HG02870 (cell line): Measurements from ENCODE around the gene ZNF443.
"Not testable (repeated sequence)": the region's sequence is repeated elsewhere in the genome, so short reads cannot be mapped to it uniquely, and the experiment has no call there.

Experiments
- ATAC-seq: cut with Tn5 transposase; IDR thresholded peaks from one replicate; pipeline ENCODE4 v1.9.1; 2021; ENCODE audit warnings: mild to moderate bottlenecking, moderate library complexity; ENCODE audit not compliant: unreplicated experiment

ZNF443 gene

DNA sequence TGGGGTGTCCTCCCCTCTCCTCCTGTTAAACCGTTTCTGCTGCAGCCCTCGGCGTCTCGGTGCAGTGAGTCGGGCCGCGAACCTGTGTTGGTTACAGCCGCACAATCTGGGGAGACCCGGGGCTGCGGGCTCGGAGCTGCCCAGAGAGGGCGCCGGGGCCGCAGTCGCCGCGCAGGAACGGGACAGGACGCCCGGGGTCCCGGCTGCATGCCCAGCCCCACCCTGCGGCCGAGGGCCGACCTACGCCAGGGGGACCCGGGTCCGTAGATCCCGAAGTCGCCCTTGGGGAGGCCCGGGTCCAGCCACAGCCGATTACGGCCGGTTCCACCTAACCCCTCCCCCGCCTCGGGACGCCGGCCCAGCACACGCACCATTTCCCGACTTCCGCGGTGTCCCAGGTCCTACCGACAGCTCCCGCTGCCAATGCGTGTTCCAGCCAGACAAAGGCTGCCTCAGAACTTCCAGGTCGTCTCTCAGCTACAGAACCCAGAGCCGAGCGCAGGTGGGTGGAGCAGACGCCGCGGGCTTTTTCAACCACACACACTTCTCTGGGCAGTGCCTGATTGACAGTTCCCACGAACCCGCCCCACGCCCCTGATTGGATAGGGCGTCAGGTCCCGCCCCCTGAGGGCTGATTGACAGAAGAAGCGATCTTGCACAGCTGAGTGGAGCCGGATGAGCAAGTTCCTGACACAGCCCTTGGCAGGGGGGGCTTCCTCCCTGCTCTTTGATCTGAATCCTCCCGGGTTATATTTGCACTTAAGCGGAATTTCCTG lies at the start of gene ZNF443:
Gene ZNF443, minus strand, starts transcription at position 481 of the 776 bp plus-strand sequence. Its CDS starts 107 bp downstream, at position 374.
- ATAC-seq, result peak; percentile 96

DNA sequence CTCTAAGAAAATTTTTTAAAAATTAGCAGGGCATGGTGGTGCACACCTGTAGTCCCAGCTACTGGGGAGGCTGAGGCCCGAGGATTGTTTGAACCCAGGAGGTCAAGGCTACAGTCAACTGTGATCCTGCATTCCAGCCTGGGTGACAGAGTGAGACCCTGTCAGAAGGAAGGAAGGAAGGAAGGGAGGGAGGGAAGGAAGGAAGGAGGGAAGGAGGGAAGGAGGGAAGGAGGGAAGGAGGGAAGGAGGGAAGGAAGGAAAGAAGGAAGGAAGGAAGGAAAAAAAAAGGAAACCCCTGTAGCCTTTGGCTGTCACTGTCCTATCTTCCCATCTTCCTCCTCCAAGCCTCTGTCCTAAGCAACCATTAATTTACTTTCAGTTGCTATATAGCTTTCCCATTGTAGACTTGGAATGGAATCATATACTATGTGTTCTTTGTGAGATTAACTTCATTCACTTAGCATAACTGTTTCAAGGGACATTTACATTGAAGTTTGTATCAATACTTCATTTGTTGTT lies 45.5 kb upstream of the ZNF443 start:
- not testable (repeated sequence) for ATAC-seq

DNA sequence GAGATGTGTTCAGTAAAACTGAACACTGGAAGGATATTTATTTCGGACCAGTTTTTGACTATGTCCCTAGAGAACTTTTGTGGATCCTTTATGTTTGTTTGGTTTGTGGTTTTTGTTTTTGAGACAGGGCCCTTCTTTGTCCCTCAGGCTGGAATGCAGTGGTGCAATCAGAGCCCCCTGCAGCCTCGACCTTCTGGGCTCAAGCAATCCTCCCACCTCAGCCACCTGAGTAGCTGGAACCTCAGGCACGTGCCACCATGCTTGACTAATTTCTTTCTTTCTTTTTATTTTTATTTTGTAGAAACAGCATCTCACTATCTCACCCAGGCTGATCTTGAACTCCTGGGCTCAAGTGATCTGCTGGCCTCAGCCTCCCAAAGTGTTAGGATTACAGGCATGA lies 44.8 kb upstream of the ZNF443 start:
- no peak for ATAC-seq

DNA sequence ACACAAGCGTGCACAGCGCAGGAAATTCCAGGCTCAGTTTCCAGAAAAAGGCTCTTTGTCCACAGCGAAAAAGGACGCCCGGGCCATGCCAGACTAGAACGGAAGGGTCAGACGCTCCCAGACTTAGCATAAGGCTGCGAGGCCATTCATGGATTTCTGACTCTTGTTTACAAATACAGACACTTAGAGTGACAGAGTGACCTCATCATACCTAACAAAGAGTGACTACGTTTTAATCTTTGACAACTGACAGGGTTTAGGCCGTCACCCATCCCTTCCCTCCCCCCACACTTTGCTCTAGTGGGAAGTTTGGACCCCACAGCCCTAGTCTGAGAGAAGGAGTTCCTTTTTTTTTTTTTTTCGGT lies 44.2 kb upstream of the ZNF443 start:
- peak; percentile 9 for ATAC-seq

DNA sequence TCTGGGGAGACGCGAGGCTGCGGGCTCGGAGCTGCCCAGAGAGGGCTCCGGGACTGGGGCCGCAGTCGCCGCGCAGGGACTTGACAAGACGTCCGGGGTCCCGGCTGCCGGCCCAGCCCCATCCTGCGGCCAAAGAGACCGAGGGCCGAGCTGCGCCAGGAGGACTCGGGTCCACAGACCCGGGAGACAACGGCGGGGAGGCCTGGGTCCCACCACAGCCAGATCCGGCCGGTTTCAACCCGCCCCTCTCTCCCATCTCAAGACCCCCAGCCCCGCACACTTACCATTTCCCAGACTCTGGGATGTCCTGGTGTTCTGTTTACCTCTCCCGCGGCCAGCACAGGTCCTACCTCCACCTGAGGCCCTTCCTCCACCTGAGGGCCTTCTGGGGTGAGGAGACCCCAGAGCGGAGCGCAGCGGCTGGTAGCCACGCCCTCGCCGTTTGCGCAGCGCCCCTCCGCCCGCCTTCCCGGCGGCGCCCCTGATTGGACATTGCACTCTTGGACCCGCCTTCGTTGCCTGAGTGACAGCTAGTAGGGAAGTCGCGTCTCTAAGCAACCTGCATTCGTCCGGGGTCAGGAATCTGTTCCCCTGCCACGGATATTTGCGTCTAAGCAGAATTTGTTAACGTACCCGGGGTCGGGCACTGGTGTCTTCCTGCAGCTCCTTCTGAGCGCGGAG lies 43.7 kb upstream of the ZNF443 start, which contains the start of gene ZNF709:
Gene ZNF709, minus strand, starts transcription at position 446 of the 681 bp plus-strand sequence. Its CDS starts 159 bp downstream, at position 287.
- ATAC-seq, result peak; percentile 95

DNA sequence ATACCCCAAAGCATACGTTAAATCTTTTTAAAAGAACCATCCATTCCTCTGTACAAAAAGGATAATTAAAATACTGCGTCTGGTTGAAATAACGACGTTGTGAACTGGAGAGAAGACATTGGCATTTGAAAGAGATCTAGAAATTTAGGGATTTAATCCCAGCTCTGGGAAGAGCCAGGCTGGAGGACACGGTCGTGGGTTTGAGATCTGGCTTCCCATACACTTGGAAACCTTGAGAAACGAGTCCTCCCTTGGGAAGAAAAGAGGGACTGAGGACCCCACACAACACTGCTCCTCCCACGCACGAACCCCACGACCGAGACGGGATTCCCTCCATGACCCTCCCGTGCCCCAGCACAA lies 43.2 kb upstream of the ZNF443 start:
- no peak for ATAC-seq

DNA sequence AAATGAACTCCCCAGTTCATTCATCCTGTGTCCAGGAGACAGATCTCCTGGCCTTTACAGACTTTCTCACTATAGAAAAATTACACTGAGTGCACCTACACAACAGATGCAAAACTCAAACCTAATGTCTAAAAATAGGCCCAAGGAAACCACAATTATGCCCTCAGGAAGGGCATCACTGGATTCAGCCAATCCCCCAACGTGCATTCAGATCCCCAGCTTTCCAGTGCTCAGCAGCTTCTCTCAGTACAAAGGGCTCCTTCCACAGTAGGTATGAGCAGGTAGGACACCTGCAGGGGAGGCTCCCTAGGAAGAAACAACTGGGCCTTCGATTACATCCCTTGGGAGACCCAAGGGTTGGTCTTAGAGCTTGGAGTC lies 41.7 kb upstream of the ZNF443 start:
- ATAC-seq, result no peak

DNA sequence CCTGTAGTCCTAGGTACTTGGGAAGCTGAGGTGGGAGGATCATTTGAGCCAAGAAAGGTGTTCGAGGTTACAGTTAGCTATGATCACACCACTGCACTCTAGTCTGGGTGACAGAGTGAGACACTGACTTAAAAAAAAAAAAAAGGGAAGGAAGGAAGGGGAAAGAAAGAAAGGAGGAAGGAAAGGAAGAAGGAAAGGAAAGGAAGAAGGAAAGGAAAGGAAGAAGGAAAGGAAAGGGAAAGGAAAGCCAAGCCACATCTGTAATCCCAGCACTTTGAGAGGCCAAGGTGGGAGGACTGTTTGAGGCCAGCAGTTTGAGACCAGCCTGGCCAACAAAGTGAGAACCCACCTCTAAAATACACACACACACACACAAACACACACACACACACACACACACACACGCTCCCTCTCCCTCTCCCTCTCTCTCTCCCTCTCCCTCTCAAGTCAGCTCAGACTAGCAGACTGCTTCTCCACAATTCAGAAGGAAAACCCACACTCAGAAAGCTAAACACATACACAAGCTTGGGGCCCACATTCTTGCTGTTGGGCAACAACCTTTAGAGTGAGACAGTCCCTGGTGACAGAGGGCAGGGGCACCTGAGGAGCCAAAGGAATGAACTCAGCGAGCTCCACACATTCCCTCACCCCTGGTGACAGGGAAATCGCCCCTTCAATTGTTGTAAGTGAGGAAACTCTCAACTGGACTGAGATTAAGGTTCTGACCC lies 41.1 kb upstream of the ZNF443 start:
- ATAC-seq, result no peak

DNA sequence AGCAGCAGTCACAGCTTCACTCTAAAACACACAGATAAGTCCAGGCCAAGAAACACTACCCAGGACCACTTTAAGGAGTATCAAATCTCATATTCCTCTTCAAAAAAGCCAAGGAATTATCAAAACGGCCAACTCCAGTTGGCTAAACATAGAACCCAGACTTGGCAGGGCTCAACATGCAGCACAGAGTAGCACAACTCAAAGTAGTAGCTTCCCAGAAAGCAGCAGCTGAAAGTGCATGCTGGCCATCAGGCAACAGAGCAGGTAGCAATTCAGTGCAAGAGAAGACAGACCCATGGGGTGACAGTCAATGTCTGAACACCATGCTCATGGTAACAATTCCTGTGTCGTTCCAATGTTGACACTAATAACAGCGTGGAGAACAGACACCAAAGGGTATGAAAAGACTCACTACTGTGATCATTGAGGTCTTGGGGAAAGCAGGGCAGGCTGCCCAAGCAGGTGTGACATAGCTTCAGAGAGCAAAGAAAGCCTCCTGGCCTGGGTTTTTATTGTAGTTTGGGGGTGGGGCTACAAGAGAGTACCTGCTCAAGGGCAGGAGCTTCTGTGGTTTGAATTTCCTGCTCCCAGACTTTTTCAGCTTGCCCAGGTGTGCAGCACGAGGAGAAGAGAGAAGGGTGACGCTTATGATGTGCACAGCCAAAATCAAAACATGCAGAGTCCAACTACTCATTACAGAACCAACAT lies 37.6 kb upstream of the ZNF443 start:
- ATAC-seq, result no peak

DNA sequence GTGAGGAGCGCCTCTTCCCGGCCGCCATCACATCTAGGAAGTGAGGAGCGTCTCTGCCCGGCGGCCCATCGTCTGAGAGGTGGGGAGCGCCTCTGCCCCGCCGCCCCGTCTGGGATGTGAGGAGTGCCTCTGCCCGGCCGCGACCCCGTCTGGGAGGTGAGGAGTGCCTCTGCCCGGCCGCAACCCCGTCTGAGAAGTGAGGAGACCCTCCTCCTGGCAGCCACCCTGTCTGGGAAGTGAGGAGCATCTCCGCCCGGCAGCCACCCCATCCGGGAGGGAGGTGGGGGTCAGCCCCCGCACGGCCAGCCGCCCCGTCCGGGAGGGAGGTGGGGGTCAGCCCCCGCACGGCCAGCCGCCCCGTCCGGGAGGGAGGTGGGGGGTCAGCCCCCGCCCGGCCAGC lies 26.8 kb upstream of the ZNF443 start:
- ATAC-seq, result not testable (repeated sequence)

DNA sequence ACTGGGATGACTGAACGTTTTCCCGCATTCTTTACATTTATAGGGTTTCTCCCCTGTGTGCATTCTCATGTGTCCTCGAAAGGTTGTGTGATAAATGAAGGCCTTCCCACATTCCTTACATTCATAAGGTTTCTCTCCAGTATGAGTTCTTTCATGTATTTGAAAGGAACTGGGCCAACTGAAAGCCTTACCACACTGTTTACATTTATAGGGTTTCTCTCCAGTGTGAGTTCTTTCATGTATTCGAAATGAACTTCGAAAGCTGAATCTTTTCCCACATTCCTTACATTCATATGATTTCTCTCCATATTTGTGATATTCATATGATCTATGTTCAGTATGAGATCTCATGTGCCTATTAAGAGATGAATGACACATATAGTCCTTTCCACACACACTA lies 24.4 kb upstream of the ZNF443 start:
- ATAC-seq, result no peak

DNA sequence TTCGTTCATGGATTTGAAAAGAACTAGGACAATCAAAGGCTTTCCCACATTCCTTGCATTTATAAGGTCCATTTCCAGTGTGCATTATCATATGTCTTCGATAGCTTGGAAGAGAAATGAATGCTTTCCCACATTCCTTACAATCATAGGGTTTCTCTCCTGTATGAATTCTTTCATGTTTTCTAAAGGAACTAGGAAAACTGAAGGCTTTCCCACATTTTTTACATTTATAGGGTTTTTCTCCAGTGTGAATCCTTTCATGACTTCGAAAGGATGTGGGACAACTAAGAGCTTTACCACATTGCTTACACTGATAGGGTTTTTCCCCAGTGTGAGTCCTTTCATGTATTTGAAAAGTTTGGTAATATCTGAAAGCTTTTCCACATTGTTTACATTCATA lies 23.9 kb upstream of the ZNF443 start:
- no peak for ATAC-seq

DNA sequence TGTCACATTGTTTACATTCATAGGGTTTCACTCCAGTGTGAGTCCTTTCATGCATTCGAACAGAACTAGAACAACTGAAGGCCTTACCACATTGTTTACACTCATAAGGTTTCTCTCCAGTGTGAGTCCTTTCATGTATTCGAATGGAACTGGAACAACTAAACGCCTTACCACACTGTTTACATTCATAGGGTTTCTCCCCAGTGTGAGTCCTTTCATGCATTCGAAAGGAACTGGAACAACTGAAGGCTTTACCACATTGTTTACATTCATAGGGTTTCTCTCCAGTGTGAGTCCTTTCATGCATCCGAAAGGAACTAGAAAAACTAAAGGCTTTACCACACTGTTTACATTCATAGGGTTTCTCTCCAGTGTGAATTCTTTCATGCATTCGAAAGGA lies 23.3 kb upstream of the ZNF443 start:
- not testable (repeated sequence) for ATAC-seq

DNA sequence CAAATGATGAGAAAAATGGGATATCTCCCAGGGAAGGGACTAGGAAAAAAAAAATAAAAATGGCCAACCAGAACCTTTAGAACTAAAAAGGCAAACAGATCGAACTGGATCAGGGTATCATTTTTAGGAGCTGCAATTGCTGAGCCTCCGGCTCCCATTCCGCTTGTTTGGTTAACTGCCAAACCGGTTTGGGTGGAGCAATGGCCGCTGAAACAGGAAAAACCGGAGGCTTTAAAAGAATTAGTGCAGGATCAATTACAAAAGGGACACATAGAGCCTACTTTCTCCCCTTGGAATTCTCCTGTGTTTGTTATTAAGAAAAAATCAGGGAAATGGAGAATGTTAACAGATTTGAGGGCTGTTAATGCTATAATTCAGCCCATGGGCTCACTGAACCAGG lies 12.7 kb upstream of the ZNF443 start:
- no peak for ATAC-seq

DNA sequence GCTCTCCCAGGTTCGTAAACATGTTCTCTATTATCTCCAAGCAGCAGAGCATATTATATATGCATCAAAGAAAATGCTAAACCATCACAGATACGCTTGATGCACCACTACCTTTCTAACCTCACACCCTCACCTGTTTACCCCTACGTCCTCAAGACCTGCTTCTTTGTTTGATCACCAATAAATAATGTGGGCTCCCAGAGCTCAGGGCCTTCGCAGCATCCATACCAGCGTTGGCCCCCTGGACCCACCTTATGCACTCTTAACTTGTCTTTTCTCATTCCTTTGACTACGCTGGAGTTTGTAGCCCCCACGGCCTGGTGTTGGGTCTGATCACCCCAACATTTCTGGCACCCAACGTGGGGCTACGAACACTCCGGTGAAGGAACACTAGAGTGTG lies 10.0 kb upstream of the ZNF443 start:
- ATAC-seq, result no peak

DNA sequence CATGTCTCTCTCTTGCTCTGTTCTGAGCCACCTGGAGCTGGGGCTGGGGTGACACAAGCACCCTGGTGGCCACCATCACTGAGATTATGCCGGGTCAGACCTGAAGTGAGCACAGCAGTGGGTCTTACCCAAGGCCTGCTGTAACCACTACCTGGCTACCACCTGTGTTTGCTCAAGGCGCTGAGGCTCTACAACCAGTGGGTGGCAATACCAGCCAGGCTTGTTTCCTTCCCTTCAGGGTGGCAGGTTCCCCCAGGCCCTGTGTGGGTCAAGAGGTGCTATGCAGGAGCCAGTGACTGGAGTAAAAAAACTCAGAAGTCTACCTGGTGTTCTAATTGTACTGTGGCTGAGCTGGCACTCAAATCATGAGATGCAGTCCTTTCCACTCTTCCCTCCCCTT lies 8.0 kb upstream of the ZNF443 start:
- no peak for ATAC-seq

DNA sequence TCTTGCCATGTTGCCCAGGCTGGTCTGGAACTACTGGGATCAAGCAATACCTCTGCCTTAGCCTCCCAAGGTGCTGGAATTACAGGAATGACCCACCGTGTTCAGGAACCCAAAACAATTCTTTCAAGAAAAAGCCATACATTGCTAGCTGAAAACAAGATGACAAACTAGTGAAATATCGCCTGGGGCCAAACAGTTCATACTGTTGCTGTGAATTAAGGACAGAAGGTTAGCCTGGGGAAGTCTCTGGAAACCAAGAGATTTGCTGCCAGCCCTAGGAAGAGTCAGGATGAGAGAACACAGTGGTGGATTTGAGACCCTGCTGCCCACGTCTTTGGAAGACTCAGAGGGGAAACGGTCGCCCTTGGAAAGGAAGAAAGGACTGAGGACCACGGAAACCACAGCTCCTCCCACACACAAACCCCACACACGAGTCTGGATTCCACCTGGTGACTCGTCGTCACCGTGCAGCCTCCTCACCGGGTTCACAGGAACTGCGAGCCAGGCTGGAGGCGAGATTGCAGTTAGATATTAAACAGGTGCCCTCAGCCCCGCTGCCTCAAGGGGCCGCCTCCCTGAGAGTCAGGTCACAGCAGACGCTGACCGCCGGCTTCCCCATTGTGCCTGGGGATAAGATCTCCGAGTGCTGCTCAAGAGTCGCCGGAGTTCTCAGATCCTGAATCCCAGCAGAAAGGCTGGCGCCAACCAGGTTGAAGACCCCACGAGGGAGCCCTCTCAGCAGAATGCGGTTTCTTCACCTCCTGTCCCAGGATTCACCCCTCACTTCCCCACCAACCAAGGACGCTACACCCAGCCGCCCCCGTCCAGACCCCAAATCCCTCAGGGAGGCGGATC lies 908 bp downstream of the ZNF443 start:
- not testable (repeated sequence) for ATAC-seq

DNA sequence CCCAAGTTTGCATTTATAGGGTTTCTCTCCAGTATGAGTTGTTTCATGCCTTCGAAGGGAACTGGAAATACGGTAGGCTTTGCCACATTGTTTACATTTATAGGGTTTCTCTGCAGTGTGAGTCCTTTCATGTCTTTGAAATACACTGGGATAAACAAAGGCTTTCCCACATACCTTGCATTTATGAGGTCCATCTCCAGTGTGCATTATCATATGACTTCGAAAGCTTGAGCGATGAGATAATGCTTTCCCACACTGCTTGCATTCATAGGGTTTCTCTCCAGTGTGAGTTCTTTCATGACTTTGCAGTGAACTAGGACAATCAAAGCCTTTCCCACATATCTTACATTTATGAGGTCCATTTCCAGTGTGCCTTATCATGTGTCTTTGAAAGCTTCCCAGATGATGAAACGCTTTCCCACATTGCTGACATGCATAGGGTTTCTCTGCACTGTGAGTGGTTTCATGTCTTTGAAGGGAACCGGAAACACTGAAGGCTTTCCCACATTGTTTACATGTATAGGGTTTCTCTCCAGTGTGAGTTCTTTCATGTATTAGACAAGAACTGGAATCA lies 10.0 kb downstream of the ZNF443 start:
- ATAC-seq, result not testable (repeated sequence)

DNA sequence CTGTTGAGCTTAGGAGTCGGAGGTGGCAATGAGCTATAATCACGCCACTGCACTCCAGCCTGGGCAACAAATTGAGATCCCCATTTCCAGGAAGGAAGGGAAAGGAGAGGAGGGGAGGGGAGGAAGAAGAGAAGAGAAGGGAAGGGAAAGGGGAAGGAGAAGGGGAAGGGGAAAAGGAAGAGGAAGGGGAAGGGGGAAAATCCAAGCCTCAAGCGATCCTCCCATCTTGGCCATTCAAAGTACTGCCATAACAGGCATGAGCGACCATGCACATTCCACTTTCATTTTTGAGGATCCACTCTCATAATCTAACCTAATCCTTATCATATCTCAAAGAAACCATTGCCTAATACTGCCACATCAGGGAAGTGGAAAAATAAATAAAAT lies 14.9 kb downstream of the ZNF443 start:
- no peak for ATAC-seq
